LNCaP clone FGC (cell line): ENCODE results near the gene PSMC3.

Experiments
- DNase-seq: peaks from one replicate; pipeline ENCODE4 v3.0.0-alpha.2; 2011; ENCODE audit warnings: low read depth
- H3K4me3 ChIP-seq: 2 replicates; pipeline ENCODE4 v1.5.1; 2011; ENCODE audit warnings: mild to moderate bottlenecking, low read depth, low read length, control low read depth
- TF ChIP-seq, protein P1 (sequence below): IDR thresholded peaks from 2 replicates; pipeline ENCODE4 v1.5.1; 2012; ENCODE audit warnings: mild to moderate bottlenecking; ENCODE audit not compliant: control insufficient read depth, insufficient read depth; ENCODE audit errors: extremely low read depth

The PSMC3 gene

DNA sequence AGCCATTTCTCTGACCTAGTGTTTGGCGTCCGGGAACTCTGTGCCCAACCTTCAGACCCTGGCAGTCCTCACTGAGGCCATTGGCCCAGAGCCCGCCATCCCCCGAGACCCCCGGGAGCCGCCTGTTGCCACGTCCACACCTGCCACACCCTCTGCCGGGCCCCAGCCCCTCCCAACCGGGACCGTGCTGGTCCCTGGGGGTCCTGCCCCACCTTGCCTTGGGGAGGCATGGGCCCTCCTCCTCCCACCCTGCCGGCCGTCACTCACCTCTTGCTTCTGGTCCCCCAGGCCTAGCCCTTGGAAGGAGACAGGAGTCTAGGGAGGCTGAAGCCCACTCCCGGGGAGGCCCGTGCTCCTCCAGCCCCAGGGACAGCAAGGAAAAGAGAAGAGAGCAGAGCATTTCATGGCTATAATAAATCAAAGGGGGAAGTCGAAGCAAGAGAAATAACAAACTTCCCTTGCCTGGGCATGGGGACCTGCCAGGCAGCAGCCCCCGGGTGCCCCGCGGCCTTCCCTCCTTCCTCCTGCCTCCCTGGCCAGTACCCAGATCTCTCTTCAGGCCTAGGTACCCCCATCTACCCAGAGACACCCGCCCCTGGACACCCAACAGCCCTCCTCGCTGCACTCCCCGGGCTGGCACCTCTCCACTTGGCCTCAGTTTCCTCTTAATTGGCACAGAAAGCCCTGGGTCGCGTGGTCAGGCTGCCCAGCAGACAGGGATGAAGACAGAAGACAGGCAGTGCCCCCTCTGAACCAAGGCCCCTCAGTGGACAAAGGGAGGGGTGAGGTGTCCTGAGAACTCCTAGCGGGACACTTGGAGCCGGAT, 30.8 kb downstream of the PSMC3 start:
- TF ChIP-seq, protein P1, sequence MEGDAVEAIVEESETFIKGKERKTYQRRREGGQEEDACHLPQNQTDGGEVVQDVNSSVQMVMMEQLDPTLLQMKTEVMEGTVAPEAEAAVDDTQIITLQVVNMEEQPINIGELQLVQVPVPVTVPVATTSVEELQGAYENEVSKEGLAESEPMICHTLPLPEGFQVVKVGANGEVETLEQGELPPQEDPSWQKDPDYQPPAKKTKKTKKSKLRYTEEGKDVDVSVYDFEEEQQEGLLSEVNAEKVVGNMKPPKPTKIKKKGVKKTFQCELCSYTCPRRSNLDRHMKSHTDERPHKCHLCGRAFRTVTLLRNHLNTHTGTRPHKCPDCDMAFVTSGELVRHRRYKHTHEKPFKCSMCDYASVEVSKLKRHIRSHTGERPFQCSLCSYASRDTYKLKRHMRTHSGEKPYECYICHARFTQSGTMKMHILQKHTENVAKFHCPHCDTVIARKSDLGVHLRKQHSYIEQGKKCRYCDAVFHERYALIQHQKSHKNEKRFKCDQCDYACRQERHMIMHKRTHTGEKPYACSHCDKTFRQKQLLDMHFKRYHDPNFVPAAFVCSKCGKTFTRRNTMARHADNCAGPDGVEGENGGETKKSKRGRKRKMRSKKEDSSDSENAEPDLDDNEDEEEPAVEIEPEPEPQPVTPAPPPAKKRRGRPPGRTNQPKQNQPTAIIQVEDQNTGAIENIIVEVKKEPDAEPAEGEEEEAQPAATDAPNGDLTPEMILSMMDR = no peak
- no peak overlapping the region for H3K4me3 ChIP-seq

GRCh38 chr11:47394322-47395222, 31.7 kb downstream of the PSMC3 start:
- no peak for DNase-seq
- TF ChIP-seq, protein P1 = no peak
- no peak overlapping the region for H3K4me3 ChIP-seq

More for the DNA sequence above, 30.8 kb downstream of the PSMC3 start:
- DNase-seq = no peak

DNA sequence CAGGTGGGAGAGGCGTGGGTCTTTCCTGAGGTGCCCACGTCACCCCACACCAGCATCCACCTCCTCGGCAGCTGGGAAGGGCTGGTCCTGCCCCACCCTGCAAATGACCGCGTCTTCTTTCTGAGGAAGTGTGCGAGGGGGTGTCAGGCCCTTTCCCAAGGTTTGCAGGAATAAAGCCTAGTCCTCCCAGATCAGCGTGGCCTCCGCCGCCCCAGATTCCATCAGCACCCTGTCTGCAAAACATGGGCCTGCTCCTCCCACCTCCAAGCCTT, 32.3 kb downstream of the PSMC3 start:
- no peak for DNase-seq
- TF ChIP-seq, protein P1 = no peak
- H3K4me3 ChIP-seq = no peak overlapping the region

GRCh38 chr11:47393163-47394049, 32.8 kb downstream of the PSMC3 start:
- DNase-seq = no peak
- TF ChIP-seq, protein P1 = no peak
- no peak overlapping the region for H3K4me3 ChIP-seq

- H3K4me3 ChIP-seq = no peak overlapping the region
- TF ChIP-seq, protein P1 = no peak
- no peak for DNase-seq
Observed at GRCh38 chr11:47392546-47393162, 33.6 kb downstream of the PSMC3 start.

- no peak overlapping the region for H3K4me3 ChIP-seq
- TF ChIP-seq, protein P1 = no peak
- no peak for DNase-seq
Observed at GRCh38 chr11:47391711-47392432, 34.4 kb downstream of the PSMC3 start.
